ENCODE measurements around the gene LMBRD1. TPM values are rescaled to one million over a fixed set of nuclear protein-coding genes. Genes with fewer than 3 reads are reported as not detected.

The LMBRD1 gene
- total RNA-seq, 2 experiments from 2014 or later: 12.7 to 16.3 TPM

DNA sequence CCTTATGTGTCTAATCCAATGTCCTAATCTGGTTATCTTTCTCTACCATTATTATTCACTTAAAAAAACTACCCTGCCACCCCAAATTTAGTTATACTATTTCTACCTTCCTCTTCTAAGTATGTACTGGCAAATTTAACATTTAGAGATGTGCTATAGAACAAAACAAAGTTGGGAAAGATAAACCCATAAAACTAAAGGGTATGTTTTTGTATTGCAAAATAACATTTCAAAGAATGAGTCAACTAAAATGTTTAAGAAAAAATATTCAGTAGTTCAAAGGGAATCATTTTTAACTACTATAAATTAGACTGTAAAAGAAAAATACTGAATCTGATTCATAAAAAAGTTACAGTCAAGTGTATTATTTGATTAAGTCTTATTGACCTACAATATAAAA, 103.0 kb downstream of the LMBRD1 start:
- Histone ChIP-seq H3K4me1 (ENCODE audit: insufficient read depth, low read length, poor library complexity, severe bottlenecking) (no peaks in the 10 kb centered on the region), H3K9me2 (ENCODE audit: insufficient read depth, low read length) (no peaks in the 10 kb centered on the region), H3K27ac (ENCODE audit: low read depth, low read length, poor library complexity, severe bottlenecking) (no peak overlapping the region), H3K36me3 (ENCODE audit: insufficient read depth, low read length) (peaks cover 17% of the 10 kb centered on the region), H3K9me3 (ENCODE audit: low read length) (no peaks in the 10 kb centered on the region), H4K20me1 (ENCODE audit: insufficient read depth, low read length) (no peaks in the 10 kb centered on the region), H3K79me2 (ENCODE audit: insufficient read depth, low read depth, low read length) (no peaks in the 10 kb centered on the region), H3K4me2 (ENCODE audit: low read length) (no peak overlapping the region), H2AFZ (ENCODE audit: low read length) (no peak overlapping the region), H3K4me3 (ENCODE audit: low read depth, low read length, poor library complexity, severe bottlenecking) (no peak overlapping the region)
- POLR2A ChIA-PET: no interaction called here
- BruUV-seq (replicated peaks): no TSS peak
- CTCF ChIA-PET (ENCODE audit: unreplicated experiment): no interaction called here
- intact Hi-C loops (cut with micrococcal nuclease; ENCODE audit: unreplicated experiment): no loop called here
- DNase-seq (ENCODE audit: low spot score): no peak
- no peak for TF ChIP-seq EZH2phosphoT487 (IDR thresholded peaks at IDR 0.05; ENCODE audit: borderline replicate concordance, low read depth, low read length)
- TF ChIP-seq, protein P1, sequence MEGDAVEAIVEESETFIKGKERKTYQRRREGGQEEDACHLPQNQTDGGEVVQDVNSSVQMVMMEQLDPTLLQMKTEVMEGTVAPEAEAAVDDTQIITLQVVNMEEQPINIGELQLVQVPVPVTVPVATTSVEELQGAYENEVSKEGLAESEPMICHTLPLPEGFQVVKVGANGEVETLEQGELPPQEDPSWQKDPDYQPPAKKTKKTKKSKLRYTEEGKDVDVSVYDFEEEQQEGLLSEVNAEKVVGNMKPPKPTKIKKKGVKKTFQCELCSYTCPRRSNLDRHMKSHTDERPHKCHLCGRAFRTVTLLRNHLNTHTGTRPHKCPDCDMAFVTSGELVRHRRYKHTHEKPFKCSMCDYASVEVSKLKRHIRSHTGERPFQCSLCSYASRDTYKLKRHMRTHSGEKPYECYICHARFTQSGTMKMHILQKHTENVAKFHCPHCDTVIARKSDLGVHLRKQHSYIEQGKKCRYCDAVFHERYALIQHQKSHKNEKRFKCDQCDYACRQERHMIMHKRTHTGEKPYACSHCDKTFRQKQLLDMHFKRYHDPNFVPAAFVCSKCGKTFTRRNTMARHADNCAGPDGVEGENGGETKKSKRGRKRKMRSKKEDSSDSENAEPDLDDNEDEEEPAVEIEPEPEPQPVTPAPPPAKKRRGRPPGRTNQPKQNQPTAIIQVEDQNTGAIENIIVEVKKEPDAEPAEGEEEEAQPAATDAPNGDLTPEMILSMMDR (conservative IDR thresholded peaks at IDR 0.05; ENCODE audit: low read length): no peak

DNA sequence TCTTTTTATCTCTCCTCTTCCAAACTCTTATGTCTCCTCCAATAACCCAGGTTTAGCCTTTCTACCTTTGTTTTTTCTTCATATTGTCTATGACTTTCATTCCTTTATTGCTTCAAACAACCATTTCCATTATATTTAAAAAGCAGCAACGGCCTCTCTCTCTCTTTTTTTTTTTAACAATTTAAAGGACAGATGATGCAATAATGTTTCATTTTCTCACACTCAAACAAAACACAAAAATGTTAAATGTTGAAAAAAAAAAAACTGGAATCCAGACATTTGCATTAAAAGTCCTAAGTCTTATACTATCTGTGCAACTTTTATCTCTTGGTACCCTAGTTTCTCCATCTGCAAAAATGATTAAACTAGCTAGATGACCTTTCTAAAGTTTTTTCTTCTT, 105.8 kb downstream of the LMBRD1 start:
- BruUV-seq (replicated peaks): no TSS peak
- H4K20me1 ChIP-seq (ENCODE audit: insufficient read depth, low read length): no peaks in the 10 kb centered on the region
- intact Hi-C loops (cut with micrococcal nuclease; ENCODE audit: unreplicated experiment): no loop called here

DNA sequence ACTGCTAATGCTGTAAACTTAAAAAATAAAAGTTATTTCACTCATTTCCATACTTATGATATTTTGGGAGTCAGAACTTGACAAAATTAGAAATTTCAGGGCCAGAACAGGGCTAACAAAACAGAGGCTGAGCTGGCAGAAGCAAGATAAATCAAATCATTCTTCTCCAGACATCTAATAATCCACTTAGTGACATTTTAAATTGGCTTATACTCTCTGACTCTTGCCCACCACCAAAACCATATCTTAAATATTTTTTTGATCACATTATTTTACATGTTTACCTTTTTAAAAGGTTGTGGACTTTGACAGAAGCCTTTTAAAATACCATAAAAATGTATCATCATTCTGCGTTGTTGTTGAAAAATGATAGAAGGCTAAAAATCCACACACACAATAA, 116.5 kb downstream of the LMBRD1 start:
- Histone ChIP-seq H4K20me1 (ENCODE audit: insufficient read depth, low read length) (no peaks in the 10 kb centered on the region), H3K79me2 (ENCODE audit: insufficient read depth, low read depth, low read length) (no peaks in the 10 kb centered on the region), H3K27ac (ENCODE audit: low read depth, low read length, poor library complexity, severe bottlenecking) (no peak overlapping the region), H3K36me3 (ENCODE audit: insufficient read depth, low read length) (peaks cover 11% of the 10 kb centered on the region; the same call in 1 of the 2 replicates), H2AFZ (ENCODE audit: low read length) (no peak overlapping the region), H3K4me1 (ENCODE audit: insufficient read depth, low read length, poor library complexity, severe bottlenecking) (no peaks in the 10 kb centered on the region), H3K4me3 (ENCODE audit: low read depth, low read length, poor library complexity, severe bottlenecking) (no peak overlapping the region), H3K9me2 (ENCODE audit: insufficient read depth, low read length) (0 out of 2 replicates have a peak, but pooled peaks cover 3% of the 10 kb centered on the region), H3K9me3 (ENCODE audit: low read length) (no peaks in the 10 kb centered on the region), H3K4me2 (ENCODE audit: low read length) (no peak overlapping the region)
- ChIA-PET CTCF (ENCODE audit: unreplicated experiment) (no interaction called here), POLR2A (interaction anchor here (1.2 kb wide), 1 partner anchor 18 kb away, joined by 3 read pairs; no protein-coding TSS in a partner anchor)
- no peak for DNase-seq (ENCODE audit: low spot score)
- intact Hi-C loops (cut with micrococcal nuclease; ENCODE audit: unreplicated experiment): no loop called here
- BruUV-seq (replicated peaks): no TSS peak
- no peak for TF ChIP-seq EZH2phosphoT487 (IDR thresholded peaks at IDR 0.05; ENCODE audit: borderline replicate concordance, low read depth, low read length)
- TF ChIP-seq, protein P1 (conservative IDR thresholded peaks at IDR 0.05; ENCODE audit: low read length): no peak

More for the DNA sequence above, 105.8 kb downstream of the LMBRD1 start:
- Histone ChIP-seq H3K36me3 (ENCODE audit: insufficient read depth, low read length) (no peaks in the 10 kb centered on the region), H3K4me1 (ENCODE audit: insufficient read depth, low read length, poor library complexity, severe bottlenecking) (no peaks in the 10 kb centered on the region), H3K9me3 (ENCODE audit: low read length) (no peaks in the 10 kb centered on the region), H3K27ac (ENCODE audit: low read depth, low read length, poor library complexity, severe bottlenecking) (no peak overlapping the region), H3K4me2 (ENCODE audit: low read length) (no peak overlapping the region), H2AFZ (ENCODE audit: low read length) (no peak overlapping the region), H3K4me3 (ENCODE audit: low read depth, low read length, poor library complexity, severe bottlenecking) (no peak overlapping the region), H3K9me2 (ENCODE audit: insufficient read depth, low read length) (no peaks in the 10 kb centered on the region), H3K79me2 (ENCODE audit: insufficient read depth, low read depth, low read length) (no peaks in the 10 kb centered on the region)
- TF ChIP-seq, protein P1 (conservative IDR thresholded peaks at IDR 0.05; ENCODE audit: low read length): no peak
- TF ChIP-seq EZH2phosphoT487 (IDR thresholded peaks at IDR 0.05; ENCODE audit: borderline replicate concordance, low read depth, low read length): no peak
- POLR2A ChIA-PET: interaction anchor here (0.7 kb wide), 2 partner anchors 19 to 40 kb away, joined by 3 to 4 read pairs; no protein-coding TSS in a partner anchor
- no peak for DNase-seq (ENCODE audit: low spot score)
- CTCF ChIA-PET (ENCODE audit: unreplicated experiment): no interaction called here

All from OCI-LY7 (cell line).